KG1 (cell line): ENCODE measurements around the gene EEF1AKMT3.
"Not testable (repeated sequence)": the region's sequence is repeated elsewhere in the genome, so short reads cannot be mapped to it uniquely, and the experiment has no call there.

Experiments
- DNase-seq: peaks from one replicate; lab custom pipeline; 2025; lab: John Stamatoyannopoulos, UW

EEF1AKMT3 gene

DNA sequence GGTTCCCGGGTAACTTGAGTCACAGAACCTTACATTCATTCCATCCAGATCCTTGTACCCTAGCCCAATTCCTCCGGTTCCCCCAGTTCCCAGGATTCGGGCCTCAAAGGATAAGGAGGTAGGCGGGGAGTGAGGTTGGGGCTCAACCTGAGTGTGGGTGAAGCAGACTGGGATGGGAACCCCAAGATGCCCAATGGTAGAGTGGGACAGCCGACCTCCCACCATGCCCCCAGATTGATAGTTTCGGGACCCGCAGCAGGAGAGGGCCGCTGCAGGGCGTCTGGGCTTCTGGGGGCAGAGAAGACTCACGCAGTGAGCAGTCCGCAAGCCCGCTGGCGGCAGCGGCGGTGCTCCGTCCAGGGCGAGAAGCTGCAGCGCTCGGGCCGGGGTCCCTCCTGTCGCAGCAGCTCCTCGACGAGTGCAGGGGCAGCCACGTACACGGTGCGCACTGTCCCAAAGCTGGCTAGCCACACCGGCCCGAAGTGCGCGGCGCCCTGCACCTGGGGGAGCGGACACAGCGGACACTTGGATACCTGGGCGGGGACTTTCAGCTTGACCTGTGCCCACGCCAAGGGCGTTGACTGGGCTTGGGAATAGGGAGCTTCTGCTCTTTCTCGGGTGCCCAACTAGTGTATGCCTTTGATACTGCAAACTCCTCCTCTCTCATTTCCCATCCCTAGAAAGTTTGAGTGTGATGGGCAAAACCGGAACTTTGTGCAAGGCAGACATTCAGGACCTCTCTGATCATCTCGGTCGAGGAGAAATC, 6.5 kb upstream of the EEF1AKMT3 start:
- DNase-seq: no peak

DNA sequence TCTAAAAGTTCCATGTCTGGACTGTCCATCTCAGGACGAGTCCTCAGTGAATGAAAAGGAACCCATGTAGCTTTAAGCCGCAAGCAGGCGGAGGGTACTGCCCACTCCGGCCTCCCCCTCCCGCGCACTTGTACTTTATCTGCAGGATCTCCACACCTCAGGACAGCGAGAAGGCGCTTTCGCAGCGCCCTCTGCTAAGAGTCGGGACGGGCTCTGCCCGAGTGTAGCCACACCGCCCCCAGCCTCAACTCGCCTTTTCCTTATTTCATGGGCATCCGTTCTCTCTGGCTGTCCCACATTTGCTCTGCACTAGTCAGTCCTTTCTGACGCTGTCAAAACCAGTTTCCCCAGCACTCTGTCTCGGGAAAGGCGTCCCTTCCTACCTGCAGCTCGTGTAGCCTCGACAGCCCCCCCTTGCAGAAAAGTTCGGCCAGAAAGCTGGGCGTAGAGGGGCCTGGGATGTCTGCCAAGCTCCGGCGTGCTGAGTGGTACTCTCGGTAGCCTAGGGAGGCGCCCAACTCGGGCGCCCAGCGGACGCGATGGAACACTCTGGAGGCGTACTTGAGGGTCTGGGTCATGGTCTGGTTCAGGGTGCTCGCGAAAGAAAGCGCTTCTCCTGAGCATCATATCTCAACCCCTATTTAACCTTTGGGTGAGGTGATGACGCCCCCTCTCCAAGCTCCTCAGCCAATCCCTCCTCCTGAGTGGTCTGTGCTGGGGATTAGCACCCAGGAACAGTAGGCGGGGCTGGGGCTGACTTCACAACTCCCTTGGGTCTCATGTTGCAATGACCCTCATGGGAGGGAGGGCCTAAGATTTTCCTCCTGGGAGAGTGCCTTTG, 5.7 kb upstream of the EEF1AKMT3 start, which contains the start of gene CYP27B1:
CYP27B1 (minus strand) TSS at position 615 of the 841 bp plus-strand sequence; CDS start at position 578, 37 bp downstream.
- no peak for DNase-seq

DNA sequence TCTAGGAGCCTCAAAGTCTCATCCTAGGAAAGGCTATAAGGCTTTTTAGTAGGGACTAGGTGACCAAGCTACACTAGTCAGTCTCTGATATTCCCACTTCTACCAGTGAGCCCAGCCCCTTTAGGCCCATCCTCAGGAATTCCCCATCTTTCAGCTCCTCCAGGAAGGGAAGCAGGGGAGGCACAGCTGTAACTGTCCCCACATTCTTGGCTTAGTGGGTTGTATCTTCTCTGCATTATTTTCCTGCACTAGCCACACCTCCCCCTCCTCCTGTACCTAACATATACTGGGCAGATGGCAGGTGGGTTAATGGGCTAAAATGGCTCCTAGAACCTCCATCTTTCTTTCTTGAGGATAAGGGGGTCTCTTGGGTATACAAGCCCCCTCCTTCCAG, 5.1 kb upstream of the EEF1AKMT3 start:
- no peak for DNase-seq

DNA sequence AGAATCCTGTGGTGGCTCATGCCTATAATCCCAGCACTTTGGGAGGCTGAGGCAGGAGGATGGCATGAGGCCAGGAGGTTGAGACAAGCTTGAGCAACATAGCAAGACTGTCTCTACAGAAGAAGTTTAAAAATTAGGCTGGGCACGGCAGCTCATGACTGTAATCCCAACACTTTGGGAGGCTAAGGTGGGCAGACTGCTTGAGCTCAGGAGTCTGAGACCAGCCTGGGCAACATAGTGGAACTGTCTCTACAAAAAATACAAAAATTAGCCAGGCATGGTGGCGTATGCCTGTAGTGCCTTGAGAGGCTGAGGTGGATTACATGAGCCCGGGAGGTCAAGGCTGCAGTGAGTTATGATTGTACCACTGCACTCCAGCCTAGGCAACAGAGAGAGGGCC, 4.5 kb upstream of the EEF1AKMT3 start:
- no peak for DNase-seq

DNA sequence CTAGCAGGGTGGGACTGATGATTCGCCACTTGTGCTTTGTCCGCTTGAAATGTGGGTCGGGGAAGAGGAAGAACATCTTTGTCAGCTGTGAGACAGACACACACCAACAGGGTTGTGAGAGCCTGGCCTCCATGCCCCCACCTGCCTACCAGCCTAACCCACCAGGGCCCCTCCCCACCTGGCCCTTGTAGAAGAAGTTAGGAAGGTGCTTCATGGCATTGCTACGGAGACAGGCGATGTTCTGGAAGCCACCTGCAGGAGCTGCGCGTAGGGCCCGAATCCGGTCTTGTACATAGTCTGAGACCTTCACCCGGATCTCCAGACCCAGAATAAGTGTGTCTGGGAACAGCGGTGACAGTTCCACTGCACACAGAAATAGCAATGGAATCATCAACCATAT, 2.8 kb upstream of the EEF1AKMT3 start:
- DNase-seq: no peak

DNA sequence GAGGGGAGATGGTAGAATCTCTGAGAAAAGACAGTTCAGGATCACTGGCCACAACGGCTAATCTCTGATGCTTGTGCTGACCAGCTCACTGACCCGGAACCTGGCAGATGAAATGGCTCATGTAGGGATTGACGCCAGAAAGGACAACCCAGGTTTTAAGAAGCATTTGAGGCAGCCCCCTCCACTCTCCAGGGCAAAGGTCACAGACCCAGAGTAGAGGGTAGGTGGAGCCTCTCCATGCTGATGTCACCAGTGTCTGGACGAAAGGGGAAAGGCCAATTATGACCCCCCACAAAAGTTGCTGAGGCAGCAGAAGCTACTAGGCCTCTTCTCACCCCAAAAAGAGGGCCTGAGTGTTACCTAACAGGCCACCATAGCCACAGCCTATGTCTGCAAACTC, 1.7 kb upstream of the EEF1AKMT3 start:
- DNase-seq: no peak

DNA sequence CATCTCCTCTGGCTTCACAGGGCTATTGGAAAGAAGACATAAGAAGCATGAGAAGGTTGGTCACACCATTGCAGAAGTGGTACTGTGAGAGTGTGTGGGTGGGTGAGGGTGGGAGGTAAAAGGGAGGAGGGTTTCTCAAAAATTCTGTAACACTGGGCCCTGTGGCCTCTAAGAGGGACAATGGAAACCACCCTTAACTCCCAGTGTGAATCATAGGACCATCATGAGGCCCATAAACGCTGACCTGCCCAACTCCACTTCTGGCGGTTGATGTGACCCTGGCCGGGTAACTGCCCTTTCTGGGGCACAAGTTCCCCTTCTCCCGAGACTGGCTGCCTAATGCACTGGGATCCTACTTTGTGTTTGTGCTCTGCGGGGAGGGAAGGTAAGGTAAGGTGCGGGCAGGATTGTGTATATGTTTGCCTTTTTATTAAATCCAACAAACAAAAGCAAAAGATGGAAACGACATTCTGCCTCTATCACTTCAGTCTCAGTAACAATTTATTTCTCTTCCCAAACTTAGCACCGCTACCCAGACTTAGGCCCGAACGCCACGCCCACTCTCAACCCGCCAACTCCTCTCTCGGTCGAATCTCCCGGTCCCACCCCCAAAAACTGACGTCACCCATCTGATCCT, 1.1 kb upstream of the EEF1AKMT3 start:
- DNase-seq: peak; percentile 51

DNA sequence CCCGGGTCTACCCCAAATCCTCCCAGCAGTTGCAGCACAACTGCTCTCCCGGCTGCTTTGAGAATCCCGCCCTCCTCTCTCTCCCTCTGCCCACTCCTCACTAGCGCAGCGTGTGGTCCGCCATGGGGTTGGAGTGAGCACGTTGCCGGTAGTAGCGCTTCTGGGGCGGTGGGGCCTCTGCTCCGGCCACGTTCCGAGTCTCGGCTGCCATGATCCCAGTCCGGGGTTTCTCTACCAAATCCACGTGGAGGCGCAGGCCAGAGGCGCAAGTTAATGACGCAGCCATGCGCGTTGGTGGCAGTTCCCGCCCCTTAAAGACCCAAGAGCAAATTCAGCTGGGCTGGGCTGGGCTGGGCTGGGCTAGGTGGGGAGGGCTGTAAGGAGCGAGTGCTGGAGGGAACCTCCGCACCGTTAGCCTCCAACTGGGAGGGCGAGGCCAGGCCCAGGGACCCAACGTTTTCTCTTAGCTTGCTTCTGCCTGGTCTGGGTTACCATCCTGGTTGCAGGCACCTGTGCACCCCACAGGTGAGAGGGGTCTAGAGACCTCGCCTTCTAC, 463 bp upstream of the EEF1AKMT3 start, which contains the start of gene METTL1:
METTL1 (minus strand) TSS at position 233 of the 556 bp plus-strand sequence; CDS start at position 211, 22 bp downstream.
- DNase-seq: peak; percentile 51

DNA sequence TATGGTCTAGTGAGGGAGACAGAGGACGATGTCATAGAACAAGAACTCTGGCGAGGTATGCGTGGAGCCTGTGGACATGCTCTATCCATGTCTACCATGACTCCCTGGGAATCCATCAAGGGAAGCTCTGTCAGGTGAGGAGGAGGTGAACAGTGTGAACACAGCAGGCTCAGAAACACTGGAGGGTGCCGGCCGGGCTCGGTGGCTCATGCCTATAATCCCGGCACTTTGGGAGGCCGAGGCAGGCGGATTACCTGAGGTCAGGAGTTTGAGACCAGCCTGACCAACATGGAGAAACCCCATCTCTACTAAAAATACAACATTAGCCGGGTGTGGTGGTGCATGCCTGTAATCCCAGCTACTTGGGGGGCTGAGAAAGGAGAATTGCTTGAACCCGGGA, 2.2 kb downstream of the EEF1AKMT3 start:
- DNase-seq: not testable (repeated sequence)

DNA sequence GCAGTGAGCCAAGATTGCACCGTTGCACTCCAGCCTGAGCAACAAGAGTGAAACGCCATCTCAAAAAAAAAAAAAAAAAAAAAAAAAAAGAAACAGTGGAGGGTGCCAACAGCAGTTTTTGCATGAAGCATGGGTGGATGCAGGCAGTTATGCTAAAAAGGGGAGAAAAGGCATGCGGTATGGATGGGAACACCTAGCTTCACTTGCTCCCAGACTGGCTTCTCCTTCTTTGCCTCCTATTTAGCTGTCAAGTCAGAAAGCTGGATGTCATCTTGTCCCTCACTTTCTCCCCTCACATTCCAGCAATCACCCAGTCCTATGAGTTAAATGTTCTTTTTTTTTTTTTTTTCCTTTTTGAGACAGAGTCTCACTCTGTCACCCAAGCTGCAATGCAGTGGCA, 2.6 kb downstream of the EEF1AKMT3 start:
- DNase-seq: no peak

DNA sequence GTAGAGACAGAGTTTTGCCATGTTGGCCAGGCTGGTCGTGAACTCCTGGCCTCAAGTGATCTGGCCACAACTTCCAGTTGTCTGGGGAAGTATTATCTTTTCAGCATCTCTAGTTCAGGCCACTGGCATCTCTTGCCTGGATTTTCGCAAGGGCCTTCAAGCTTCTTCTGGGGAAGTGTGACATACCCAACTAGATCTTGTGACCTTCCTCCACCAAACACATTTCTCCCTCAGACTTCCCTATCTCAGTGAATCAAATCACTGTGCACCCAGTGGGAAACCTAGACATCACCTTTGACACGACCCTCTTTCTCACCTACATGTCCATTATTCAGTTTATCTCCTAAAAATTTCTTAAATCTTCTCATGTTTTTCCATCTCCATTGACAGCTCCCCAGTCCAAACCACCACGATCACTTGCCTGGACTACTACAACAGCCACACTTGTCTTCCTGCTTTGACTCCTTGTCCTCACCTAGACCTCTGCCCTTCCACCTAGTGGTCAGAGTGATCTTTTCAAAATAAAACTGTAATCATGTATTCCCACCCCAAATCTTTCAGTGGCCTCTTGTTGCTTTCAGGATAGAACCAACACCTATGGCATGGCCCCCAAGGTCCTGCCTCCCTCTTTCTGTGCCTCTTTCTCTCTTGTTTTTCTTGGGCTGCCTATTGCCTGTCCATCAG, 3.3 kb downstream of the EEF1AKMT3 start:
- DNase-seq: no peak

DNA sequence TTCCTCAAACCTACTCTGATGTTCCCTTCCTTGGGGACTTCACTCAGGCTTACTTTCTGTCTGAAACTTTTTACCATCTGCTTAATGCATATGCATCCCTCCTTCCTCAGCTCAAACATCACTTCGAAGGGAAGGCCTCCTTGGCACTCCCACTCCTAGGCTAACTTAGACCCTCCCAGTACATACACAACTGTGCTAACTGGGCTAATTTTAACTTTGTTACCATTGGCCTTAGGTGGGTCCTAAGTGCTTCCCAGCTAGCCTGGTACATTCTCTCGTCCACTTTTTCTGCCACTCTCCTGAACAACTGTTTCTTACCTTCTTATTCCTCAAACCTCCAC, 3.8 kb downstream of the EEF1AKMT3 start:
- no peak for DNase-seq

DNA sequence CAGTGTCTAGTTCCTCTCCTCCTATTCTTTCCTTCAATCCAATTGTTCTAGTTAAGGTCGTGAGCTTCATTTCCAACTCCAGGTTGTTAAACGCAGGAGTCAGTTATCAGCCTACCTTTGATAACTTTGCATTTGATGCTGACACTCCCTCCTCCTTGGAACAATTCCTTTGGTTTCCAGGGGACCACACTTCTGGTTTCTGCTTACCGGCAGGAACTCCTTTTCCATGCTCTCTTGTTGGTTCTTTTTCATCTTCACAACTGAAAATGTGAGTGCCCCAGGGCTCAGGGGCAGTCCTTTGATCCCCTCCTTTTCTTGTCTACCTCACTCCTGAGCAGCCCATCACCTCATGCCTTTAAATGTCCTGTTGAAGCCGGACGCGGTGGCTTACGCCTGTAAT, 5.0 kb downstream of the EEF1AKMT3 start:
- DNase-seq: no peak

DNA sequence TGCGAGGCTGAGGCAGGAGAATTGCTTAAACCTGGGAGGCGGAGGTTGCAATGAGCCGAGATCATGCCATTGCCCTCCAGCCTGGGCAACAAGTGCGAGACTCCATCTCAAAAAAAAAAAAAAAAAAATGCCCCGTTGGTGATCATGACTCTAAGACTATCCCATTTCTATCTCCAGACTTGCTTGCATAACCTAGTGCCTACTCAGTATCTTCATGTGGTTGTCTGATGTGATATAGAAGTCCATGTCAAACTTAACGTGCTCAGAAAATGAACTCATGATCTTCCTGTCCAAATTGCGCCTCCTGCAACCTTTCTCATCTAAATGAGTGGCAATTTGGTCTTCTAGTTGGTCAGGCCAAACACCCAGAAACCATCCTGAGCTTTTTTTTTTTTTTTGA, 5.5 kb downstream of the EEF1AKMT3 start:
- DNase-seq: no peak

DNA sequence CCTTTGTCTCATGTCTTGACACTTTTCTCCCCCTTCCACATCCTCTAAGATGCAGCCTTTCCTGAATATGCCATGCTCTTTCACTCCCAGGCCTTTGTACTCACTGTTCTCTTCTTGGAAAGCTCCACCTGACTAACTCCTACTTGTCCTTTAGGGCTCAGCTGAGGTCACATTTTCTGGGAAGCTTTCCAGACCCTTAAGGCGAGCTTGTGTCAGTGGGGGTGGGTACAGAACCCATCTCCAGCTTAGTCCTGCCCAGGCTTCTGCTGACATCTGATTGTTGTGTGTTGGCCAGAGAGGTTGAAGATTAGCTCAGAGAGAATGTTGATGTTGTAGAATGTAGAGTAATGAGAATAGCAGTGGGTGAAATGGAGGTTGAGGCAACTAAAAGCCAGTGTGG, 7.3 kb downstream of the EEF1AKMT3 start:
- no peak for DNase-seq

DNA sequence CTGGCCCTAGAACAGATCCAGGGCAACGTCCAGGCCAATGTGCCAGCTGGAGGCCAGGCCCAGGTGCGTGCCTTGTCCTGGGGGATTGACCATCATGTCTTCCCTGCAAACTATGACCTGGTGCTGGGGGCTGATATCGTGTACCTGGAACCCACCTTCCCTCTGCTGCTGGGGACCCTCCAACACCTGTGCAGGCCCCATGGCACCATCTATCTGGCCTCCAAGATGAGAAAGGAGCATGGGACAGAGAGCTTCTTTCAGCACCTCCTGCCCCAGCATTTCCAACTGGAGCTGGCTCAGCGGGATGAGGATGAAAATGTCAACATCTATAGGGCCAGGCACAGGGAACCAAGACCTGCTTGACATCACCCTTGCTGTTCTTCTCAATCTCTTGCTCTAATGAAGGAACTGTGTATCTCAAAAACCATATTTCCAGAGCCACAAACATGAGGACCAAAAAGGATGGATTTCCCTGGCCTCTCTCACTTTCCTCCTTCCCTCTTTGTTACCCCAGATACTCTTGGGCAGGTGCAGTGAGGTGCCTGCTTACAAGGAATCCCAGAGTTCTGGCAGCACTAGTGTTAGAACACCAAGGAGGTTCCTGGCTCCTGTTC, 8.0 kb downstream of the EEF1AKMT3 start:
- DNase-seq: no peak

DNA sequence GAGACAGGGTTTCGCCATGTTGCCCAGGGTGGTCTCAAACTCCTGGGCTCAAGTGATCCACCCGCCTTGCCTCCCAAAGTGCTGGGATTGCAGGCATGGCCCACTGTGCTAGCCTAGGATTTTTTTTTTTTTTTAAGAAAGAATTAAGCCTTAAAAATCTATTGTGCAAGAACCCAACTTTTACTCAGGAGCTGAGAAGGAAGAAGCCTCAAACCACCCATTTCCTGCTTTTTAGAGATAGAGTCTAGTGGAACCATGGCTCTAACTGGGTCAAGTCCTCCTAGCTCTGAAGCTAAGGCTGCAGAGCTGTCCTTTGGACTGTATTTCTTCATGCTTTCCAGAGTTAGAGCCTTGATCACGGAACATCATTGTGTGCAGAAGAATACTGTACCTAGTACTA, 8.8 kb downstream of the EEF1AKMT3 start:
- no peak for DNase-seq

DNA sequence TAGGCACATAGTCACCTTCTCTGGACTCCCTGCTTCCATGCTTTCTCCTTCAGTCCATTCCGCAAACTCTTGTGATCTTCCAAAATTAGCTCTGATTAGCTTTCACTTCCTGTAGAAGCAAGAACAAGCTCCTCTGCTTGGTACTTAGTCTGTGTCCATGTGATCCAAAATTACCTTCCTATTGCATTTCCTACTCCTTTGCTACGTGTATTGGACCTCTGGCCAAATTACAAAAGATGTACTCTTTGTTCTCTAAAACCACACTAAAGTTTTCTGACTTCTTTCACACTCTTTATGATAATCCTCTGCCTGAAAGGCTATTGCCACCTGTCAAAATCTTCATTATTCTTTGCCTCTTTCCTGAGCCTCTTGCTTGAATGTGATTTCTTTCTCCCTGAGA, 9.4 kb downstream of the EEF1AKMT3 start:
- no peak for DNase-seq

DNA sequence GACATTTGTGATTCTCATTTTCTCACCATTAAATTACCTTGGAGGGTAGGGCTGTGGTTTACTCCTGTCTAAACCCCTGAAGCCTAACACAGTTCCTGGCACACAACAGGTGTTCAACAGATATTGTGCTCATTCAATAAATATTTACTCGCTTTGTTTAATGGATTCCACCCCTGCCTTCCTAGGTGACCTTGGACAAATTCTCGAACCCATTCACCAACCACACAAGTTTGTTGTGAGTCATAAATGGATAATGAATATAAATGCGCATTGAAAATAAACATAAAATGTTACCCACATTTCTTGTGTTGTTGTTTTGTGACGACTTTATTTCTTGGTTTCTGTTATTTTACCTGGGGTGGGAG, 9.8 kb downstream of the EEF1AKMT3 start:
- no peak for DNase-seq

DNA sequence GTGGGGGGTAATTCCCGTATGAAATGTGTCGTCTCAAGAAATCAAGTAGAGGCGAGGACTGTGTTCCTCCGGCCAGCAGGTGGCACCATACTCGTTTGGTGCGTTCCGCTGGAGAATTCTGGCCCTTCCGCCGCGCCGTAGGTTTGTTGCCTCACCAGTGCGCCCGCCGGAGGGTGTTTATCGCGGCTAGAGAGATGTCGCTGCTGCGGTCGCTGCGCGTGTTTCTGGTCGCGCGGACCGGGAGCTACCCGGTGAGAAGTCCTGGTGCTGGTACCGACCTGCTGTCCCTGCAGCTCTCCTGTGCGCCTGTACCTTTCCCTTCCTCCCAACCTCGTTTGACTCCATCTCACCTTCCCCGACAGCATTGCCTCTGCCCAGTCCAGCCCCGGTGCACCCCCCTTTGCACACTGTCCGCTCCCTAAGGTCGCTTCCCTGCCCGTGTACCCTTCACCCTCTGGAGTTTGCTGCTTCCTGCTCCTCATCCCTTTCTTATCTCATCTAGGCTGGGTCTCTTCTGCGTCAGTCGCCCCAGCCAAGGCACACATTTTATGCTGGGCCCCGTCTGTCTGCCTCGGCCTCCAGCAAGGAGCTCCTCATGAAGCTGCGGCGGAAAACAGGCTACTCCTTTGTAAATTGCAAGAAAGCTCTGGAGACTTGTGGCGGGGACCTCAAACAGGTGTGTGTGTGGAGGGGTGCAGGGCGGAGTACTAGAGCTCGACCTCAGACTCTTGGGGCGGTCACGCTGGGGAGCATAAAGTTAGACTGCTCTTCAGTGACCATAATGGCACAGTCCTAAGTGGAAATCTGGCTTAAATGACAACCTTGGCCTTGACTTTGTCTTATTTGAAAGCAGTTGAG, 10.4 kb downstream of the EEF1AKMT3 start, which contains the start of gene TSFM:
TSFM (plus strand) TSS at position 180 of the 858 bp plus-strand sequence; CDS start at position 195, 15 bp downstream.
- peak; percentile 46 for DNase-seq

DNA sequence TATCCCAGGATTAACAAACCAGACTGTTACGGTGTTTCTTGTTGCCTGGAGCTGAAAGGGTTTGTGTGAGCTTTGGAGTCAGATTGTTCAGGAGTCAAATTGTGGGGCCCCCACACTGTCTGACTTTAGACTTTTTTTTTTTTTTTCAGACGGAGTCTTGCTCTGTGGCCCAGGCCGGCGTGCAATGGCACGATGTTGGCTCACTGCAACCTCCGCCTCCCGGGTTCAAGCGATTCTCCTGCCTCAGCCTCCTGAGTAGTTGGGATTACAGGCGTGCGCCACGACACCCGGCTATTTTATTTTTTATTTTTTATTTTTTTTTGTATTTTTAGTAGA, 11.0 kb downstream of the EEF1AKMT3 start:
- DNase-seq: no peak
